Measurements from ENCODE around the gene USP6NL.
A peak's percentile ranks its signal among the peaks of the same experiment; 100 is the strongest.
"Not testable (repeated sequence)": the region's sequence is repeated elsewhere in the genome, so short reads cannot be mapped to it uniquely, and the experiment has no call there.

The USP6NL gene

DNA sequence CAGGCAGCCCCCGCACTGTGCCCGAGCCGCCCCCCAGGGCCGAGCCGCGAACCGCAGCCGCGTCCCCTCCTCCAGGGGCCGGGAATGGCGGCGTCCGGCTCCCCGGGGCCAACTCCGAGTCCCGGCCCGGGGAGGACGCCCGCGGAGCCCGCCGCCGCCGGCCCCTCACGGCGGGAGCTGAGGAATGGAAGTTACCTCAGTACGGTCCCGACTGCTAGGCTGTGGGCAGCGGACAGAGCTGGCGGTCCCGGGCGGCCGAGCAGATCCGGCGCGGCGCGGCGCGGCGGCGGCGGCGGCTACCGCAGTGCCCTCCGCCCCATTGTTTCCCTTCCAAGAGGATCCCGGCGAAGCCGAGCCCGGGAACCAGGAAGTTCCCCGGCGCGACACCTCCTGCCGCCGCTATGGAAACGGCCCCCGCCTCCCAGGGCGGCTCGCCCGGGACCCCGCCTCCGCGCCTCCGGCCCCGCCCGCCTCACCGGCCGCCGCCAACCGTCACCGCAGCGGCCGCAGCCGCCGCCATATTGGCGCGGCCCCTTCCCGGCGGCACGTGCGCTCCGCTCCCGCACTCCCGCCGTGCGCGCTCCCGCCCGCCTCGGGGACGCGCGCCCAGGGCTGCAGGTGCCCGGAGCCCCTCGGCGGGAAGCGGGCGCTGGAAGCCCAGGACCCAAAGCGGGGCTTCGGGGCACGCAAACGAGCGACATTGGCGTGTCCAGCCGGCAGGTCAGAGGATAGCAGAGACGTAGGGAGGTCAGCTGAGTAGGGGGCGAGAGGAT, at the start of gene USP6NL:
TSS of gene USP6NL (minus strand) at position 403 of the 773 bp plus-strand sequence. CDS start 14,016 bp downstream, outside the sequence.
- DNase-seq, result peak; percentile 93

DNA sequence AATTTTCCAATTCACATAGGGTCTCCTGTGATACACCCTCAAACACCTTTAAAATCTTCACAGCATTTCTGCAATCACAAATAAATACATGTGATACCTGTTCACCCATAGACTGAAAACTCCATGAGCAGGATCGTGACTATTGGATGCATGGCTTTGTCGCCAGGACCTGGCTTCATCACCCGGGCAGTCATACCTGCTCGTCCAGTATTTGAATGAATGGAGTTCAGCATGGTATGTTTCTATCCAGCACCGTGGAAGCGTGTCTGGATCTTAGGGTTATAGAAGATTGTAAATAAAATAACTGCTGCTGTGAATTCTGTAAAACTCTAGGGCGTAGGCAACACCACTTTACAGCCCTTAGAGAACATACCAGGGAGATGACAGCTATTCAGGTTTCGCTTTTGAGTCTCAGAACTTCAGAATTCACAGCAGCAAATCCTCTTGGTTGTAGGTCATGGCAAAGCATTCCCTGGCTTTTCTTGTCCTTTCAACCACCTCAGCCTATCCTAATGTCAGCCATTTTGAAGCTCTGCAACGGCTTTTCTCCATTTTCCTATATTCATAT, 47.4 kb upstream of the USP6NL start:
- no peak for DNase-seq

DNA sequence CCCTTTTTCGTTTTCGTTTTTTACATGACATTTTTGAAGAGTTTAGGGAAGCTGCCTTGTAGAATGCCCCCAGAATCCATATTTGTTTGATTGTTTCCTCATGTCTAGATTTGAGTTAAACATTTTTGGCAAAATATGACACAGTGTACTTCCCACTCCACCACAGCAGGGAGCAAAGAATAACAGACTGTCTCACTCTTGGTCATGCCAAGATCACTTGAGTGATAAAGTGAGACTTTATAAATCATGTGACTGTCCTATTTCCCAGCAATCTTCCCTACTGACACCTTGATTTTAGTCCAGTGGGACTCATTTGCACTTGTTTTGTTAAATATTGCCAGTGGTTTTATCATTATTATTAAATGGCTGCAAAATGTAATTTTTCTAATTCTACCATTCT, 44.4 kb upstream of the USP6NL start:
- DNase-seq, result peak; percentile 41

DNA sequence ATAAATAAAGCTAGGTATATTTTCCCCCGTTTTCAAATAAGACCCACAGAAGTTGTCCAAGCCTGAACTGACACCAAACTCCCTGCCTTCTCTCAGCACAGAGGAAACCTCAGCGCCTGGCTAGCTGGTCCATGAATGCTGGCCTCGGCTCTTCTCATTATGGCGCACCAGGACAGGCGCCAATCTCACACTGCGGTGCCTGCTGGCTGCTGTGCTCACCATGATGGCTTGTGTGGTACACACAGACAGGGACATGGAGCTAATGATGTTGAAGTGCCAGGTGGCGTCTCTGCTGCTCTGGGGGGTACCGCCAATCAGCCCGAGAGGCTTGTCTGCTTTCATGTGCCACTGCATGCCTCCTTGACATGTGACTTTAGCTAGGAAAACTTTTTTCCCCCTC, 43.2 kb upstream of the USP6NL start:
- DNase-seq, result no peak

DNA sequence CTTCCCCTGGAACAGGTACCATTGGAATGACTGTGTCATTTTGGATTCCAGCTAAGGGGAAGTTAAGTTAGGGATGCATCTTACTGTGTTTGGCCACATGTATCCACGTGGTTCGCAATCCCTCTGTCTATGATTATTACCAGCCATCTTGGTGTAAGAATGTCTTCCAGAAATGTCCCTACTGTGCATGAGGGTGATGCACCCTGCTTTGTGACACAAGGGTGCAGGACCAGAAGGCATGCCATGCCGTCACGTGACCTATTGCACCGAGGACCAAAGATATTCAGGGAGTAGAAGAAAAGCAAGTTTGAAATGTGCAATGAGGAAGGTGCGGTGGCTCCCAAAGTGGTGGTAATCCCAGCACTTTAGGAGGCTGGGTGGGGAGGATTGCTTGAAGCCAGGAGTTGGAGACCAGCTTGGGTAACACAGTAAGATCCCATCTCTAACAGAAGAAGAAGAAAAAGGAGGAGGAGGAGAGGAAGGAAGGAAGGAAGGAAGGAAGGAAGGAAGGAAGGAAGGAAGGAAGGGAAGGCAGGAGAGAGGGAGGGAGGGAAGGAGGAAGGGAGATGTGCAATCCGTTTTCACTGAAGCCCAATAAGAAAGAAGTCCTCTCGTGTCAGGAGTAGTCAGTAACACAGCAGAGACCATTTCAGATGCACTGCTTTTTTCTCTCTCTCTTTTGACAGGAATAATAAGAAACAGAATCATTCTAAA, 42.5 kb upstream of the USP6NL start:
- DNase-seq, result no peak

DNA sequence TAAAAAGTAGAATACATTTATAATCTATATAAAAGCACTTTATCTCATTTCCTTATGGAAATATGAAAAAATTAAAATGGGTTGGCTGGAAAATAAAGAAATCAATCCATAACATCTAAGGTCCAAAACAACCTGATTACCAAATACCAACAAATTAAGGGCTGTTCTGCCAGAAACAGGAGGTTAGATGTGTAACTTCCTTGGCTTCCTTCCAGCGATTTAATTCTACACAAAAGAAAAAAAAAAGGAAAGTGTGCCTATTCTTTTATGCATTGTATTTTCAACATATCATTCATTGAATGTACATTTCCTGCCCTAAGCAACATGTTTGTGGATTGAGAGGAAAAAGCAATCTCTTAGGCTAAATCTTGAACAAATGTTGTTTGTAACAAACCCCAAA, 36.2 kb upstream of the USP6NL start:
- no peak for DNase-seq

DNA sequence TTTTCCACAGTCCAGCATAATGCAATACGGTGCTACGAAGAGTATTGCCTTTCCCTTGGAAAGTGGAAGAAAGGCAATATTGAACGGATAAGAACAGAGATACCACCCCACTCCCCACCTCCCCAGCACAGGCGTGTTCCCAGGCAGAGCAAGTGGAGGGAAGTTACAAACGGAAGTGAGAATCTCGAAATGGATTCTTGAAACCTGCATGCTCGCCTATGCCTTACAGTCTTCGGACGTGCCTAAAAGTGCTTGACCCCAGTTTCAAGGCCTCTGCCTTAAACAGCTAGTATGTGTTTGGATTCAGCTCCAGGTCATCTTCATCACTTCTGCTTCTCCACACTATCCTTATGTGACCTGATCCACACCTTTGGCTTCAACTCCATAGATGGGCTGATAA, 35.0 kb upstream of the USP6NL start:
- DNase-seq, result no peak

DNA sequence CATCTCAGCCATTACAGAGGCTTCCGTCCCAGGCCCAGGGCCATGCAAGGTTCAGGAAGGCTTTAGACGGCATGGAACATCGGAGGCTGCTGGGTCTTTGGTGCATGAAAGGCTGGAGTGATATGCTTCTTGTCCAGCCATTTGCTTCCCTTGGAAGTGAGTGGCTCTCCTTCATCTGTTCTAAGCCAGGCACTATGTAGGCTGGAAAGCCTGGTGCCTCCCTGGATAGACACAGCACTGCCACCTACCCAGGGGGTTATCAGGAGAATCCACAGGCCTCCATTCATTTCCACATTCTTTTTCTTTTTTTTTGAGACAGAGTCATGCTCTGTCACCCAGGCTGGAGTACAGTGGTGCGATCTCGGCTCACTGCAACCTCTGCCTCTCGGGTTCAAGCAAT, 31.6 kb upstream of the USP6NL start:
- DNase-seq, result no peak

DNA sequence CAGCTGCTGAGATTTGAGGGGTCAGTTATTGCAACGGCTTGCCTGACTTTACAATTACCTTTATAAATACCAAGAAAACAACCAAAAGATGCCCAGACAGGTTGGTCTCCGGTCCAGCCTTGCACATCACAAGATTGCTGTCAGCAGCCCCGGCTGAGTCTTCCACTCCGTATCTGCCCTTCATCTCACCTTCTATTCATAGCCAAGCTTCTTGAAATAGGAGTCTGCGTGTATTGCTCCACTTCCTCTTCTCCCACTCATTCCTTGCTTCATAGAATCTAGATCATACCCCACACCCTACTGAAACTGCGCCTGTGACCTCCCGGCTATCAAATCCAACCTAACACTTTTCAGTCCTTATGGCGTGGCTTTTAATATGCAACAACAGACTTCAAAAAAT, 31.1 kb upstream of the USP6NL start:
- peak; percentile 80 for DNase-seq

DNA sequence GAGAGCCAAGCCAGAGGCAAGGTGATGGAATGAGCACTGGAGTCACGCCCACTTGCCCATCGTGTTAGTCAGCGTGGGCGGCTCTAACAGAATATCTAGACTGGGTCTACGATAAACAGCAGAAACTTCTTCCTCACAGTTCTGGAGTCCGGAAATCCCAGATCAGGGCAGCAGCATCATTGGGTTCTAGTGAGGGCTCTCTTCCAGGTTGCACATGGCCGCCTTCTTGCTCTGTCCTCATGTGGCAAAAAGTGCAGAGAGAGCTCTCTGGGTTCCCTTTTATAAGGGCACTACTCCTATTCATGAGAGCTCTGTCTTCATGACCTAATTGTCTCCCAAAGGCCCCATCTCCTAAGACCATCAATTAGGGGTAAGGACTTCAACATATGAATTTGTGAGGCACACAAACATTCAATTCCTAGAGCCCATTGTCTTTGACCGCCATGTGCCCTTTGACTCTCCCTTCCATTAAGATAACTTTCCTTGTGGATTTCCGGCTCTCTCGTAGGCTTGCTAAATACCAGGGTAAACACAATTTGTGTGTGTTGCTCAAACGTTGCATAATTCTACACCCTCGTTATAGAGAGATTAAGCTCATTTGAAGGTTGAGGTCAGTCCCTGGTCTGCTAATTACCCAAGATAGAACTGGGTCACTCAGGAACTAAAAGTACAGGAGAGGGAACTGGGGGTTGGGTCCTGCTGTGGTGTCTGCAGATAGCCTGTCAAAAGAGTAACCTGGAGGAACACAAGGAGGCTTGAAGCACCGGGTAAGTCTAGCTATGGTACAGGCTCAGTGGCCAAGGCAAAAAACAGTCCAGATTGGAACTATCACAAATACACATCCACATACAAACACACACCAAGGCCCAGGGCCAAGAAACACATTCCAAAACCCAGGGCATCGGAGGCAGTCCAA, 28.7 kb upstream of the USP6NL start:
- no peak for DNase-seq

DNA sequence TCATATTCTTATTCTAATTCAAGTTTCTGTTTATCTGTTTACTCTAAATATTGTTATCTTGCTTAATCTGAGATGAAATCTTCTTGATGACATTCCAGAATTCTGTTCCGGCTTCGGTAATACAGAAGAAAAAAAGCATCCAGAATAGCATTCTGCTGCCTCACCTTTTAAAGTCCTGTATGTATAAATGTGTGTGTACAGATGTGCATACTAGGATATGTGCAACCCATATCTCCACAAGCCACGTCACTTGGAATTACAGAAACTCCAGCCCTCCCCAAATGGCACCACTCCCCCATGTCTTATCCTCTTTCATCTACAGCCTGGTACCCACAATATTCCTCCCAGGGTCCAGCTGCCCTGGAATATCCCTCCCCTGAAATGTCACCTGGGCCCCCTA, 27.9 kb upstream of the USP6NL start:
- no peak for DNase-seq

DNA sequence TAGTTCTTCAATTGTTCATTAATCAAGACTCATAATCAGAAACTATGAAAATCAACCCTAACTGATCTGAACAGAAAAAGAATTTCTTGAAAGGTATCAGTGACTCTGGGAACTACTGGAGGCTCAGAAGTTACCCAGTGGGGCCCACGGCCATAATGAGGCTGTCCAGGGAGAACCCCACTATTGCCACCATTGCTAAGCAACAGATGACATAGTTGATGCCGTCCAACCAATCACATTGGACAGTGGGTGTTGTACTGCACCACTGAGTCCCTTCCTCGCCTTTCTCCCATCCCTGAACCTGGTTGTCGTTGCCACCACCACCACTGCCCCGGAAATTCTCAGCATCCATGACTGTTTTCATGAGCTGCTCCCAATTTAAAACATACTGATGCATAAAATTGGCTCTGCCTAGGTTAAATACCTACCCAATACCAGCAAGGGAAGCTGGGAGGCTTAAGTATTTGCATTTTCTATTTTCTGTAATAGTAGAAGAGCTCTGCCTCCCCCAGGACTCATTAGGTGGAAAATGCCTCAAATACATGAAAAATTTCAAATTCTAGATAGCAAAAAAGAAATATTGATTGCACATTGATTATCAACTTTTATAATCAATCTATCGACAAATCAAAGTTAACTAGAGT, 26.7 kb upstream of the USP6NL start:
- no peak for DNase-seq

DNA sequence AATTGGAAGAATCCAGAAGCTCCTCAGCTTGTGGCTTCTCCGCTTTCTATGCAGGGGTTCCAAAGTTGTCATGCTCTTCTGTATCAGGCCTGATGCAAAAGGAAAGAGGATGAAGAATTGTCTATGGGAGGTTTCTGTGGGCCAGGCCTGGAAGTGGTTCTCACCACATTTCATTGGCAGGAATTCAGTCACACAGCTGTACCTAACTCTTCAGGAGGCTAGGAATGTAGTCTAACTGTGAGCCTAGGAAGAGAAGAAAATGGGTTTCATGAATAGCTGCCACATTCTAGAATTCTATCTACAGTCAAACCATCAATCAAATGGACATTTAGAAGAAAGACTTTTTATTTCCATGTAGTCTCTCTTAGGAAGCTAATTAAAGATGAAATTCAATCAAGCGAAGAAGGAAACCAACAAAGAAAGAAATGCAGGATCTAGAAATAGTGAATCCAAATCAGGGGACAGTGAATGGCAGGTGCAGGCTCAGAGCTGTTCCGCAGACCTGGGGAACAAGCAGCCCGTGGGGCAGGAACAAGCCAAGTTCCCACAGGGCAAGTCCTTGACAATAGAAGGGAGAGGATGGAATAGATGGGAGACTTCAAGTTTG, 25.4 kb upstream of the USP6NL start:
- DNase-seq, result no peak

DNA sequence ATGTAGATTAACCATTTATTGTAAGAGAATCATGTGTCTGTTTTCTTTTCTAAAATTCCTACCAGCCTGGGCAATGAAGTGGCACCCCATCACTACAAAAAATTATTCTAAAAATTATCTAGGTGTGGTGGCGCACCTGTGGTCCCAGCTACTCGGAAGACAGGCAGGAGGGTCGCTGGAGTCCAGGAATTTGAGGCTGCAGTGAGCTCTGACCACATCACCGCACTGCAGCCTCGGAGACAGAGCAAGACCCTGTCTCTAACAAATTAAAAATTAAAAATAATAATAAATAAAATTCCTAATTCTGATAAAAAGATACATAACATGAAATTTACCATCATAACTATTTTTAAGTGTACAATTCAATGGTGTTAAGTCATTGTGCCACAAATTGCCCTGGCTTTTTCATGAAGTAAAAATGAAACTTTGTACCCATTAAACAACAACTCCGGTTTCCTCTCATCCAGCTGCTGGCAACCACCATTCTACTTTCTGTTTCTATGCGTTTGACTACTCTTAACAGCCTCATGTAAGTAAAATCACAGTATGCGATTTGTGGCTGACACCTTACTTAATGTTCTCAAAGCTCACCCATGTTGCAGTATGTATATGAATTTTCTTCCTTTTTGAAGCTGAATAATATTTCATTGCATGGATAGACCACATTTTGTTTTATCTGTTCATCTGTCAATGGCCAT, 20.6 kb upstream of the USP6NL start:
- peak; percentile 84 for DNase-seq

DNA sequence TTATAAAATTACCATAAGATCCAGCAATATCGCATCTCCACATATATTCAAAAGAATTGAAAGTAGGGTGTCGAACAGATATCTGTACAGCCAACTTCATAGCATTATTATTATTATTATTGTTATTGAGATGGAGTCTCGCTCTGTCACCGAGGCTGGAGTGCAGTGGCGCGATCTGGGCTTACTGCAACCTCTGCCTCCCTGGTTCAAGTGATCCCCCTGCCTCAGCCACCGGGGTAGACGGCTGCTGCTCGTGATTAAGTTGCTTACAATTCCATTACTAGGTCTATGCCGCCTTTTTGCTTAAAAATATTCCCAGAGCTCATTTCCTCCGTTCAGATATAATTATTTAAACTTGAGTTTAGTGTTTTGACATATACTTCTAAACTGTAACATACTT, 19.8 kb upstream of the USP6NL start:
- no peak for DNase-seq

DNA sequence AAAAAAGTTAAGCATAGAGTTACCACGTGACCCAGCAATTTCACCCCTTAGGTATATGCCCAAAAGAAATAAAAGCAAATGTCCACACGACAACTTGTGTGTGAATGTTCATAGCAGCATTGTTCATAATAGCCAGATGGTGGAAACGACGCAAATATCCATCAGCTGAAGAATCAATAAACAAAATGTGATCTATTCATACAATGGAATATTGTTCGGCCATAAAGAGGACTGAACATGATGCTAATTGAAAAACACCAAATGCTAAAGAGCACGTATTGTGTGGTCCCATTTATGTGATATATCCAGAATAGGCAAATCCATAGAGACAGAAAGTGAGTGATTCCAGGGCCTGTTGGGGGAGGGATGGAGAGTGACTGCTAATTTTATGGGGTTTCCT, 18.3 kb upstream of the USP6NL start:
- no peak for DNase-seq

DNA sequence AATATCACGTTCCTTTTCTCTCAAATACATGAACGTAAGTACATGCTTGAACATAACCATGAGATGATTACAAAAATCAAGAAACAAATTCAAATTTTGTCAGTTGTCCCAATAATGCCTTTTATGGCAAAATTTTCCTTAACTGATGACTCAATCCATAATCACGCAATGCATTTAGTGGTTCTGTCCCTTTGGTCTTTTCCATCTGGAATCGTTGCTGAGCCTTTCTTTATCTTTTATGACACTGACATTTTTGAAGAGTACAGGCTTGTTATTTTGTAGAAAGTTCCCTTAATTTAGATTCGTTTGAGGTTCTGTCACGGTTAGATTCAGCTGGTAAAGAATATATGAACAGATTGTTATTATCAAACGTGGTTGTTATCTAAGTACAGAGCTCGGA, 16.5 kb upstream of the USP6NL start:
- DNase-seq, result not testable (repeated sequence)

DNA sequence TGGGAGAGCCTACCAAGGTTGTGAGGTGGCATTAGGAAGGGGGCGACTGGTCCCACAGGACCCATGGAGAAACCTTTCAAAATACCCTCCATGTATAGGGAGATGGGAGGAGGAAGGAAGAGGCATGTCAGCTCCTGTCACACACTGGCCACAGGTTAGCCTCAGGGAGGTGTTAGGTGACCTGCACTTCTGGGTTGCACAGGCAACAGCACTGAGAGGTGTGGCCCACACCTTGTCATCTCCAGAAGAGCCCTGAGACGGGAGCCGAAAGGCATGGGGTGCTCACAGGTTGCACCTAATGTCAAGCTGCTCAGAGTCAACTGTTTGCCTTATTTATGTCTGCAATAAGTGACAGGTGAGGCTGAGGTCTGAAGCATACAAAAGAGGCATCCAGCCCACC, 14.6 kb upstream of the USP6NL start:
- no peak for DNase-seq

DNA sequence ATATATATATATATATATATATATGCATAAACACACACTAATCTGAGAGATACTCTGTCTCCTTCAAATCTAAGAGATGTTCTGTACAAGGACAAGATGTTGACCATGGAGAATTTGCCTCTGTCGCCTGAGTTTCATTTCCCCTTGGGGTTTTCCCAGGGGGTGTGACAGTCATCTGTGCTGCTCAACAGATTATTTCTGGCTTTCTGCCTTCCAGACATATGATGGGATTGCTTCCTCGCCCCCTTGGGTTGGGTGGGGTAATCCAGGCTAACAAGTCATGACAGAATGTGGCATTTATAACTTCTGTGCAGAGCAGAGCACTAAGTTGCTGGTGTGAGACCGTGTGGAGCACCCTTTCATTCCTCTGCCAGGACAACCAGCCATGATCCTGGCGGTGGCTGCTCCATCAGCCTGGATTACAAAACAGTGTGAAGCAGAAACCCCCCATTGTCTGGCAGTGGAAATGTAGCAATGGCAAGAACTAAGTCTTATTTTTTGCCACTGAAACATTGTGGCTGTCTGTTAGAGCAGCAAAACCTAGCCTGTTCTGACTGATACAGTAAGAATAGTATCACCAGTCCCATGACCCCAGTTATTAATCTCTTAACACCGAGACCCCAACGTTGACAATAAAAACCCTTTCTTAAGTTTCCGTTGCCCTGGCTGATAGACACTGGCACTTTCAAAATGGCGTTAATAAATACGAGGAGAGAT, 13.7 kb upstream of the USP6NL start:
- DNase-seq, result peak; percentile 94

DNA sequence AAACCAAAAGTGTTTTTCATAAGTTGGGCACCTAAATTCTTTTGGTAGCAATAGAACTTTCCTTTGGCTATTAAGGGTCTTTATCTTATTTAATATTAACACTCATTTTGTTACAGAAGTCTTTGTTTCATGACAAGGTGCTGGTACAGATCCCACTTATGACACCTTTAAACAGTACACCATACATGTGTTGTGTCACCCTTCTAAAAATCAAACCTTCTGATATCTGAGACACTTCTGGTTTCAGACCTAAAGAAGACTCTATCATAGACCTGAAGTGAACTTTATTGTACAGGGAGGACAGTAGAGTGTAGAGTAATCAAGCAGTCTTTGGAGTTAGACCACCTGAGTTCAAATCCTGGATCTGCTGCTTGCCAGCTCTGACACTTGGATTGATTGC, 5.8 kb upstream of the USP6NL start:
- DNase-seq, result no peak

DNA sequence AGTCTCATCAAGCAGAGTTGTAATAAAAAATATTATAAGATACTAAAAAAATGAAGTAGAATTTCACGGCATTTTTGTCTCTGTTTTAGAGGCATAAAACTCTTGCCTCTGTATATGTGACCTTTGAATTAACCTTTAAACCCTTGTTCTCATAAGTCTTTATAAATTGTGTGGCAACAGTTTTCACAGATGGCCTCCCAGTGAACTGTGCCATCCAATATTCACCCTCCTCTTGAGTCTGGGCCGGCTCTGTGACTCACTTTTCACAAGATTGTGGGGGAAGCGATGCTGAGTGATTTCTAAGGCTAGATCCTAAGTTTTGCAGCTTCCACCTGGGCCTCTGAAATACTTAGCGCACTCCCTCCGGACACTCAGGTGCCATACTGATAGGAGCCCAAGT, 4.6 kb upstream of the USP6NL start:
- peak; percentile 40 for DNase-seq
